Measurements from ENCODE around the gene CTAGE1.
"Not testable (repeated sequence)": the region's sequence is repeated elsewhere in the genome, so short reads cannot be mapped to it uniquely, and the experiment has no call there.

Gene CTAGE1, protein sequence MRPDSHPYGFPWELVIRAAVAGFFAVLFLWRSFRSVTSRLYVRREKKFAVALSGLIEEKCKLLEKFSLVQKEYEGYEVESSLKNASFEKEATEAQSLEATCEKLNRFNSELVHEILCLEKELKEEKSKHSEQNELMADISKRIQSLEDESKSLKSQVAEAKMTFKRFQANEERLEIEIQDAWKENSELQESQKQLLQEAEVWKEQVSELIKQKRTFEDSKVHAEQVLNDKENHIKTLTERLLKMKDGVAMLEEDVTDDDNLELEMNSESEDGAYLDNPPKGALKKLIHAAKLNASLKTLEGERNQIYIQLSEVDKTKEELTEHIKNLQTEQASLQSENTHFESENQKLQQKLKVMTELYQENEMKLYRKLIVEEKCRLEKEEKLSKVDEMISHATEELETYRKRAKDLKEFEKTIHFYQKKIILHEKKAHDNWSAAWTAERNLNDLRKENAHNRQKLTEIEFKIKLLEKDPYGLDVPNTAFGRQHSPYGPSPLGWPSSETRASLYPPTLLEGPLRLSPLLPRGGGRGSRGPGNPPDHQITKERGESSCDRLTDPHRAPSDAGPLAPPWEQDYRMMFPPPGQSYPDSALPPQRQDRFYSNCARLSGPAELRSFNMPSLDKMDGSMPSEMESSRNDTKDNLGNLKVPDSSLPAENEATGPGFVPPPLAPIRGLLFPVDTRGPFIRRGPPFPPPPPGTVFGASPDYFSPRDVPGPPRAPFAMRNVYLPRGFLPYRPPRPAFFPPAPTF

DNA sequence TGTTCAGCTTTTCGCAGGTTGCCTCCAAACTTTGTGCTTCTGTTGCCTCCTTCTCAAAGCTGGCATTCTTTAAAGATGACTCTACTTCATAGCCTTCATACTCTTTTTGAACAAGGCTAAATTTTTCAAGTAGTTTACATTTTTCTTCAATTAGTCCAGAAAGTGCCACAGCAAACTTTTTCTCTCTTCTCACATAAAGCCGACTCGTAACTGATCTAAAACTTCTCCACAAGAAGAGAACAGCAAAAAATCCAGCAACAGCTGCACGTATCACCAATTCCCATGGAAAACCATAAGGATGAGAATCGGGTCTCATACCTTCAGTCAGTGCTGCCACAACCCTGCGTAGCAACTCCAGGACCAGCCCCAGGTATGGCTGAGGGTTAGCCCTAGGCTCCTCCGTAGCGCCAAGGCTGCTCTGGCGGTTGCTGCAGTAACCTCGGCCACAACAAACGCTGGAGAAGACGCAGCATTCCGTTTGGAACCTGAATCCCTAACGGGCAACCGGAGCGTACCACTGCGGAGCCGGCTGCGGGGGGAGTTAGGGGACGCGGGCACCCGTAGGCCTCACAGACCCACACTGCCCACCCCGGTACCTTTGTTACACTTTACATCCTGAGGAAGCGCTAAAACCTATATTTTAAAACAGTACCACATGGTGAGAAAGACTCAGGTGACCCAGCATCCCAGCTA is at the start of gene CTAGE1:
Gene CTAGE1 (minus strand): TSS at position 420 of the 693 bp plus-strand sequence. CDS start 104 bp downstream, at position 316.
- peak; percentile 38 for DNase-seq

DNA sequence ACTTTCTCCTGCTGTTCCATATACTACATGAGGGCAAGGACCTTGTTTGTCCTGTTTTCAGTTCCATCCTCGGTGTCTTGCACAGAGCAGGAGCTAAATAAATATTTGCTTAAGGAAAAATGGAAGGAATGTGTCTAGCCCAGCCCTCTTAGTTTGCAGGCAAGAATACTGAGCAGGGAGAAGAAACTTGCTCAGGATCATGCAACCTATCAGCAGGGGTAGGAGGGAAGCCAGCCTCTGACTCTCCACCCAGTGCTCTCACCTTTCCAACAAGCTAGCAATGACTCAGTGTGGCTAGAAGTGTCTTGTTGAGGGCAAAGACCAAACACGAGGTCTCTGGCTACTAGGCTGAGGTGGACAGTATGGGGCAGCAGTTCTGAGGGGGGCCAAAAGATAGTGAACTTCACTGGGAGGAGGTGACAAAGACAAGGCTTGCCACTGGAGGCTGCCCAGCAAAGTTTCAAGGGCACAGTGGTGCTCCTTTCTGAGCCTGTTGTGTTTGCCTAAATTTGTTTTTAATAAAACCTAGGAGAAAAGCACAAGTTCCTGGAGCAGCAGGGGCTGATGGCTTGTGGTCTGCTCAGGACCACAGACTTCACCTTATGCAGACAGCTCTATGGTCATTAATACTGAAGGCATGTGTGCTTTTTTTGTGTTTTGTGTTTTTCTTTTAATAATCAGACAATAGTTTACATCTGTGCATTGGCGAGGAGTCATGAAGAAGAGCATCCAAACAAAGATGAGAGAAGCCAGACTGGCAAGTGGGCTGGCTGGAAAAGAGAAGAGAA is 49.1 kb upstream of the CTAGE1 start:
- DNase-seq = no peak

DNA sequence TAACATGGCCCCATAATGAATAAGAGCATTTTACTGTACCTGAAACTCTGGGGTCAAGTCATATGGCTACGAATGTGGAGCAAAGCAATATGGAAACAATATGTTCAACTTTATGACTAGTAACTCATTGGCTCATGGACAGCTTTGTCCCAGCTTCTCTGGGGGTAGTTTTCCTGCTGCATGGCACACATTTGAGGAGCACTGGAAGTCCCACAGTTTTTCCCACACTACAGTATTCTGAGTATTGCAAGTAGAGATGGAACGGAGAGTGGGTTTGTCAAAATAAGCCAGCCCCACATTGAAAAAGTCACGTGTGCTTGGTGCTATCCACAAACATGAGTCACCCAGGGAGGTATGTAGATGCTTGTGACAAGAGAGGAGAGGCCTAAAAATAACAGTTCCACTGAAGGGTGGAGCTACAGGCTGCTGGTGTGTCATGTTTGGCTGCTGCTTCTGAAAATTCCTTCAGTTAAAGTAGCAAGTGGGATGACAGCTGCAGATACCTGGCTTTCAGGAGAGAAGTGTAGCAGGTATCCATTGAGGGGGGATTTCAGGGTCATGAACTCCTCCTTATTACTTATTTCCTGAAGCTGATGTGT is 48.2 kb upstream of the CTAGE1 start:
- DNase-seq = no peak

DNA sequence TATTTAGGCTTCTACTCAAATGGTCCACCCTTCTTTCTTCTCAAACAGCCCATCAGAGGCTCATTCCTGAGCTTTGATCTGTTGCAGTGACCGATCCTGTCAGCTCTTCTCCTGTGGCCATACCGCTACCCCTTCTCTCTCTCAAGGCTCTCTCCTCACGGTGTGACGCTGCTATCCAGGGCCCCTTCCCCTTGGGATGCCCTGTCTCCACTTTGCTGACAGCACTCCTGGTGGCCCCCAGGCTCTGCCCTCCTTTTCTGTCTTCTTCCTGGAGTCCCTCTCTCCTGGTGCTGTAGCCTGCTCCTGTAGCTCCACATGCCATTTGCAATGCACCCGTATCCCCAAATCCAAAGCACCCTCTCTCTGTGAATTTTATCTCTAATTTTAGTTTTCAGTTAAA is 45.4 kb upstream of the CTAGE1 start:
- no peak for DNase-seq

DNA sequence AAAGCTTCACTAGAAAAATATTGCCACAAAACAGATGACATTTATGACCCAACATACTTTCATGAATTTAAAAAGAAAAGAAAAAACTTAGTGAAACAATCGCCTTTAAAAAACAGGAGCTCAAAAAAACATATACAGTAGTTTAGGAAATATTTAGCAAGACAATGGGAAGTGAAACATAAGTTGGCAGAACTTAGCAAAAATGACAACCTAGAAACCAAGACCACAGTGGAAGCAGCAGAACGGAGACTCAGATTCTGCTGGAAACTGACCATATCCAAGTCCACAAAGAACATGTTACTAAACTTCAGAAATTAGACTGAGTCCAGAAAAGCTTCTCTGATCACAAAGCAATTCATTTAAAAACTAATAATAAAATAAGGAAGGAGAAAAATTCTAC is 41.8 kb upstream of the CTAGE1 start:
- no peak for DNase-seq

DNA sequence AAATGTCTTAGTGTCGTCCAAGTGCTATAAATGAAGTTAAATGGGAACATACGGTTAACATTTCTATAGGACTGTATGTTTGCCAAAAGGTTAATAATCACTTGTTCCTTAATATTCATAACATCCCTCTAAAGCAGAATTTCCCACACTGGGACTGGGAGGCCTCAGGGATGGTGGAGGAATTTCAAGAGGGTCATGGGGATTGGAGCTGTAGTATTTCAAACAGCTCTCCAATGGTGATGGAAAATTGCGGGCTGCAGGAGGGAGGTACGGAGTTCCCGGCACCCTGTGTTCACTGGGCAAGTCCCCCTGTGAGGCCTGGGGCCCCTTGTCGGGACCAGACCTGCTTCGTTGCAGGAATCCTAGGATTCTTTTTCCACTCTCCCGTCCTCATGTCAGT is 39.8 kb upstream of the CTAGE1 start:
- DNase-seq = no peak

DNA sequence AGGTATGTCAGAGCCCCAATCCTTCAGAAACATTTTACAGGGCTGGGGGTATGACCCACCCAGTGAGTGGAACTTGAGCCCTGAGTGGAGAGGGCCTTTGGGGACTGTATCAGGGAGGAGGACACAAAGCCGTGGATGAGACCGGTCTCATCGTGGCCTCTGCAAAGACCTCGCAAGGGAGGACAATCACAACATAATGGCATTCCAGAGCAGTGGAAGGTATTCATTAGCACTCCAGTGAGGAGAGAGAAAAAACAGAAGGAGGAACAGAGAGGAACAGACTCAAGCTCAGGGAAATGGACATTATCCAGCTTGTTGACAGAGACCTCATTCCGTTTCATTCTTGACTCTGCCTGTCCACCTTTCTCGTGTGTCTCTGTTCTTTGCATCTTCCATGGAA is 38.8 kb upstream of the CTAGE1 start:
- no peak for DNase-seq

DNA sequence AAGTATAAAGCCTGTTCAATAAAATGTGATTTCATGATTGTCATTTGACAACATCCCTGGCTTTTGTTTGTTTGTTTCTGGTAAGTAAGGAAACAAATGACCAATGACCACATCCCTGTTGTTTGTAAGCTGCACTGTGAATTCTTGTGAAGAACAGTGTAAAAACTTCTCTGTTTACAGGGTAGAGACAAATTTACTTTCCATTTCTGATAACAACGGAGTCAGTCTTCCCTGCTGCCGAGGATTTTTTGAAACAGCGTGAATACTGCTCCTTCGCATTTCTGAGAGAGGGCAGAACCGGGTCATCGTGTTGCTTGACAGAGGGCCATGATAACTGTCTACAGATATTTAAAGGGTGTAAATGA is 38.4 kb upstream of the CTAGE1 start:
- DNase-seq = no peak

DNA sequence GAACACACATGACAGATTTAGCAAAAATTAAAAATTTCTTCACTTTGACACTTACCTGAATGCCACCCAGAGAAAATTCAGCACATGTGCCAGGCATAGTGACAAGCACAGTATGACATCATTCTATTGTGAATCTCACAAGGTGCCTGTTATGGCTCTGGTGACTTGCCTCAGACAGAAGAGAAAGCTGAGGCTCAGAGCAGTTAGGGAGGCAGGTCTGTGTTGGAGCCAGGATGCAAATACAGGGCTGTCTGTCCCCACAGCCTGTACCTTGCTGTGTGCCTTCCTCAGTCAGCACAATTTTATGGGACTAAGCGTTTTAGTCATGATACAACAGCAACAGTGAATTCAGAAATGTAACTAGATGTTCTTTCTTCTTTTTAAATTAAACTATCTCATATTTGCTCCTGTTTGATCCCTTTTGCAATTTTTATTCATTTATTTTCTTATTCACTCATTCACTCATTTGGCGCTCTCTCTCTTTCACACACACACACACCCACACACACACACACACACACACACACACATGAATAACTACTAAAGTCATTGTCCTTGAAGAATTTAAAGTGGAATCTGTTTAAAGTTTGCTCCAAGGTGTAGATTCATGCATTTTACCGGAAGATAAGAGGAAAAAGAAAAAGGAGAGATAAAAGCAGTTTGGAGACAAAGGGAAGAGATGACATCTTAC is 37.9 kb upstream of the CTAGE1 start:
- DNase-seq = no peak

DNA sequence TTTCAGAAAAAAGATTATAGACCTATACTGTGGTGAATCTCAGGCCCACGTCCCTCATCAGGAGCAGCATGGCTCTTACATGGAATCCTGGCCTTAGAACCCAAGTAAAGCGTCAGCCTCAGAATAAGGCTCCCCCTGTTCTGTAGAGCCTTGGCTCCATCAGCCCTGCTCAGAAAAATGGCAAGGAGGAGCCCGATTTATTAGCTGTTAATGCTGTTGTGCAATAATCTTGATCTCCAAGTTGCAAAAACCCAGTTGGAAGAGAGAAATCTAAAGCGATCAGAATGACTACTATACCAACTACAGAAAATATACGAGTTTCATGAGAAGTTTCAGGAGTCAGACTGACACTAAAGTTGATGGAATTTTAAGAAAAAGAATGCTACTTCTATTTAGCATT is 35.6 kb upstream of the CTAGE1 start:
- DNase-seq = no peak

DNA sequence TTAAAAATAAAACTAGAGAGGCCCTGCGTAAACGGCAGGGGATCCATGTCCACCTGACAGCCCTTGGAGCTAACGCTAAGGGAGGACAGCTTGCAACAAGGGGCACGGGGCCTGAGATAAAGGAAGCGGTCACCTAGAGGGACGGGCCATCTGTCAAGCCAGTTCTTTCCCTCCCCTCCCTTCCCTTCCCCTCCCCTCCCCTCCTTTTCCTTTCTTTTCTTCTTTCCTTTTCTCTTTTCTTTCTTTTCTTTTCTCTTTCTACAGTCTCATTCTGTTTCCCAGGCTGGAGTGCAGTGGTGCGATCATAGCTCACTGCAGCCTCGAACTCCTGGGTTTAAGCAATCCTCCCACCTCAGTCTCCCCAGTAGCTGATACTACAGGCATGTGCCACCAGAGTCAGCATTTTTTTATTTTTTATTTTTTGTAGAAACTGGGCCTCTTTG is 34.5 kb upstream of the CTAGE1 start:
- DNase-seq = no peak

DNA sequence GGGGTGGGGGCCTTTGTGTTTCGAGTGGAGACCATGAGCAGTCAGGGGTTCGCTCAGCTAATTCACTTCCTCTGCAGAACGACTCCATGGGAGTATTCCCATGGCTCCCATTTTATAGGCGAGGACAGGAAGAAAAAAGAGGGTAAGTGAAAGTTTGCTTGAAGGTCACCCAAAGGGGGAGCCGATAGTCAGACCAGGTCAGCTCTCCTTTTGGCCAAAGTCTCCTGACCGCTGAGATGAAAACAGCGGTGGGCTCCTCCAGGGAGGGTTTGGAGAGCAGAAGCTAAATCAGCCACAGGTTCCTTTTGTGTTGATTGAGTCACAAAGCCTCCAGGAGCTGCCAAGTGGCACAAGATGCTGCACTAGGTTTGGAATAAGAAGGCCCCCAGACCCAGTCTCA is 34.1 kb upstream of the CTAGE1 start:
- peak; percentile 15 for DNase-seq

DNA sequence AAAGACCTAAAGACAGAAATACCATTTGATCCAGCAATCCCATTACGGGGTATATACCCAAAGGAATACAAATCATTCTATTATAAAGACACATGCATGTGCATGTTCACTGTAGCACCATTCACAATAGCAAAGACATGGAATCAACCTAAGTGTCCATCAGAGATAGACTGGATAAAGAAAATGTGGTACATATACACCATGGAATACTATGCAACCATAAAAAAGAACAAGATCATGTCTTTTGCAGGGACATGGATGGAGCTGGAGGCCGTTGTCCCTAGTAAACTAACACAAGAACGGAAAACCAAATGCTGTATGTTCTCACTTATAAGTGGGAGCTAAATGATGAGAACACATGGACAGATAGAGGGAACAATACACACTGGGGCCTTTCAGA is 33.1 kb upstream of the CTAGE1 start:
- not testable (repeated sequence) for DNase-seq

DNA sequence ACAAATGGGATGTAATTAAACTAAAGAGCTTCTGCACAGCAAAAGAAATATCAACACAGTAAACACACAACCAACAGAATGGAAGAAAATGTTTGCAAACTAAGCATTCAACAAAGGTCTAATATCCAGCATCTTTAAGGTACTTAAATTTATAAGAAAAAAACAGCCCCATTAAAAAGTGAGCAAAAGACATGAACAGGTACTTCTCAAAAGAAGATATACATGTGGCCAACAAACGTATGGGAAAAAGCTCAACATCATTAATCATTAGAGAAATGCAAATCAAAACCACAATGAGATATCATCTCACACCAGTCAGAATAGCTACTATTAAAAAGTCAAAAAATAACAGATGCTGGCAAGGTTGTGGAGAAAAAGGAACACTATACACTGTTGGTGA is 32.6 kb upstream of the CTAGE1 start:
- not testable (repeated sequence) for DNase-seq

DNA sequence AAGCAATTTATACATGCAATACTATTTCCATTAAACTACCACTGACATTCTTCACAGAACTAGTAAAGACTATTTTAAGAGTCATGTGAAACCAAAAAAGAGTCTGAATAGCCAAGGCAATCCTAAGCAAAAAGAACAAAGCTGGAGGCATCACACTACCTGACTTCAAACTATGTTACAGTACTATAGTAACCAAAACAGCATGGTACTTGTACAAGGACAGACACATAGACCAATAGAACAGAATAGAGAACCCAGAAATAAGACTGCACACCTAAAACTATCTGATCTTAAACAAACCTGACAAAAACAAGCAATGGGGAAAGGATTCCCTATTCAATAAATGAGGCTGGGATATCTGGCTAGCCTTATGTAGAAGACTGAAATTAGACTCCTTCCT is 32.0 kb upstream of the CTAGE1 start:
- not testable (repeated sequence) for DNase-seq

DNA sequence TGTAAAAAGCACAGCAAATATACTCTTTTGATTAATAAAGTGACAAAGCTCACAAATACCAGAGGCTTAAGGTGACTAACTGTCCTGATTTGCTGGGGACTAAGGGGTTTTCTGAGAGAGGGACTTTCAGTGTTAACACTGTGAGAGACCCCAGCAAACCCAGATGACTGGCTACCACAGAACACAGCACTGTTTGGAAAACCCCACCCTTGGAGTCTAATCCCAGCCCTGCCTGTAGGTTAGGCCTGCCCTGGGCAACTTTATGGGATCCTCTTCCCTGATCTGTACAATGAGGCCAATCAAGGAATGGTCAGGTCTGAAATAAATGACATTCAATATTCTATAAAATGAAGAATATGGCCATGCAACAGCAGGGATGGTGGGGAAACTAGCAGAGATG is 30.5 kb upstream of the CTAGE1 start:
- DNase-seq = no peak

DNA sequence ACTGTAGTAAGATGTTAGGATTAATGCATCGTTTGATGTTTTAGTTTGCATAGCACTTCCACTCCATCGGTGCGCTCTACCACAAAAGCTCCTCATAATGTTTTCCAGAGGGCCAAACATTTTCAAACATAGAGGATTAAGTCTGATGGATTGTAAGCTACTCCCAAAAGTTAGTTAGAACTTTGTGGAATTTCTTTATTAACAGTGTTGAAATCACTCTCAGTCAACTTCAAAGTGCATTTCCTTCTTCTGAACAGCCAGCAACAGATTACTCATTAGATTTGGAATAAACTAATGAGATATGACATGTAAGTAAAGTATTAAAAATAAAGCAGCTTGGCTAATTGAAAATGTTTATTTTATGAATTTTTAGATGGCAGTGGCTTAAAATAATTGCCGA is 30.1 kb upstream of the CTAGE1 start:
- DNase-seq = no peak

DNA sequence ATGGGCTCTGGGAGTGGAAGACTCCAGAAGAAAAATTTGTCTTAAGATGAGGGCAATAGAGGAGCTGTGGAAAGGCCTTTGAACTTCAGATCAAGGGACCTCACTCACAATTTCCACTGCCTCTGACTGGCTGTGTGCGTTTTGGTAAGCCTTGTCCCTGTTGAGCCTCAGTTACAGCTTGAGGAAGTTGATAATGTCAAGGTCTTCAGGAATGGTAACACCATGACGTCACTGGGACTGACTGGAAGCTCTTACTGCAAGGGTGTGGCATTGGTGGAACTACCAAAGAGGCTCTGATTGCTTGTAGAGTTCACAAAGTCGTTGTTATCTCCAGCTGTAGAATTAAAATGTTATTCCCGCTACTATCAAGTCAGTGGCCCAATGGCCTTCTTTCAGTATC is 29.2 kb upstream of the CTAGE1 start:
- DNase-seq = no peak

DNA sequence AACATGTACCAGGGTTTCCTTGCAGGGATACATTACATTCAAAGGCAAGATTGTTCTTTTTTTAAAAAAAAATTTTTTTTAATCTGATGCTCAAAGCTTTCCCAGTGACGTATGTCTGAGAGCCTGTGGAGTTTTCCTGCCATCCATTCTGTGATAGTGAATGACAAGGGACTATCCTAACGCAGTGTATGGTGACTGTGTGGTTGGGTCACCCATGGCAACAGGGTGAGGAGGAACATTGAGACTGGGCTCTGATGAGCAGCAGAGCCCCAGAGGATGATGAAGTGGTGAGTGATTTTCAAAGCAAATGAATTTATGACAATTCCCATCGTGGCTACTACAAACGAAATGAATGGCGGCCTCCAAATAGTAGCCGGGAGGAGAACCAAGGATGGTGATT is 28.6 kb upstream of the CTAGE1 start:
- no peak for DNase-seq

DNA sequence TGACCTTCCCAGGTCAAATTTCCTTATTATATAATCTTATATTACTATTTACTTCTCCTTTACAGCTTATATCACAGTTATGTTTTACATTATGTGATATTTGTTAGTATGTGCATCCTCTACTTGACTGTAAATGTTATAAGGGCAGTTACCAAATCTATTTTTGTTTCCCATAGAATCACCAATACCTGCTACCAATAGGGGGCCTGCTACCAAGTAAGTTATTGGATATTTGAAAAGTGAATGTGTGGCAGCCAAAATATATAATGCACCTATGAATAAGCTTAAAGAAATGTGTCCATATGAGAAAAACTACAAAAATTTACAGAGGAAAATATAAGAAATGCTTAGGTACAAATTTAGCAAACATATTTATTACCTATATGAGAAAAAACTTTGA is 23.9 kb upstream of the CTAGE1 start:
- no peak for DNase-seq

DNA sequence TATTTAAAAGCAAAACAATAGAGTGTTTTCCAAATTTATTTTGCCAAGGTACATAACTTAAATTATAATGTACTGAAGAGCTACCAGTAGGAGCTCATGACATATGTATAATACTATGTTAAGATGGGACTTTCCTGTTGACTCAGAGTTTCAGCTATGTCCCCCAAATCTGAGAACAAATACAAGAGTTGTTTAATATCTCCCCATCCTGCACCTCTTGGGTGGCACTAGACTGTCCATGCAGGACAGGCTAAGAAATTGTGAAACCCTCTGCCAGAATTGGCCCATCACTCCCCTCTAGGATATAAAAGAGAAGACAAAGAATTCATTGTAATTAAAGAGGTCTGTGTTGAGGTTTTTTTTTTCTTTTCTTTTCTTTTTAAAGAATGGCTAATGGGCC is 21.7 kb upstream of the CTAGE1 start:
- DNase-seq = no peak

DNA sequence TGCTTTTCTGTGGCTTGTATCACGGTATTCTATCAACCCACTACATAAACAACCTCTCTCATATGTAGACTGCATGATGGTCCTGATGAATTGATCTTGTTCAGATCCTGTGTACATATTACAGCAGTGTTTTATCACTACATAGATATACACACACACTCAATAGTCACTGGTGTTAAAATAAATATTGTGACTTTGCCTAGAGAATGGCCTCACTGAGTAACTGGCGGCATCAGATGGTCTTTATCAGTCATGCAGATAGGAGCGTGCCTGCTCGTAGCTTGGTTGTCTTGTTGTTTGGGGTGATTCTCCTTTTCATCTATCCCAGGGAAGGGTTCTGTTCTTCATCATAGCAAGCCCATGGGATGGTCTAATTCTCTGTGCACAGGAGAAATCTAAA is 18.4 kb upstream of the CTAGE1 start:
- no peak for DNase-seq
